Measurements from ENCODE around the gene TNS3. TPM values are rescaled to one million over a fixed set of nuclear protein-coding genes. Genes with fewer than 3 reads are reported as not detected.

TNS3 gene
- total and polyA plus RNA-seq, 4 donors, result 58.6 to 117 (median 74.7) TPM

DNA sequence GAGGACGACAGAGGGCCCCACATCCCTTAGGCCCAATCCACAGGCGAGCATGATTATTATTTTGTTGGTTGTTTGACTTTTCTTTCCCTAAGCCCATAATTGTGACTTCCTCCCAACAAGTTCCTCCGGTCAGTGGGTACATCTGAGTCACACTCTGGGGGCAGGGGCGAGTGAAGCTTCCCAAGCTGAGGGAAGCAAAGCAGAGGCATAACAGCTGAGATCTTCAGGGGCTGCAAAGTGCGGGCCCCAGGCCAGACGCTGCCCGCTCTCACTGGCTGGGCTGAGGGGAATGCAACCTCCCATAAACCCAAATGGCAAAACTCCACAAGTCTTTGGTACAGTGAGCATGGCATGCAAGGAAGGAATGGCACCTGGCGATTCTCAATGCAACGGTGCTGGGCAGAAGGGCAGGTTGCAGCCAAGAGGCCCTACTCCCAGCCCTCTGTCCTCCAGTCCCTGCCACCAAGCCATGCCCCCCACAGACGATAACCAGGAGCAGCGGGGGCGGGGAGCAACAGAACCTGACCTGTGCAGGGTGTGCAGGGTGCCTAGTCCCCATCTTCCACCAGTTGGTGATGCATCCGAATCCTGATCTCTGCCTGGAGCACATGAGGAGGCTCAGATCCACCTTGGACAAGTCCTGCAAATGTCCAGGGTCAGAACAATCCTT lies 25.3 kb downstream of the TNS3 start:
- WGBS (ENCODE audit: insufficient coverage), result 90% methylated on average over 10 of the region's 13 CpGs
- no peak overlapping the region for H3K27ac ChIP-seq (ENCODE audit: low read depth, low read length)
- no peak for DNase-seq (ENCODE audit: low read depth in 4 of 6, low spot score in 6 of 6)

DNA sequence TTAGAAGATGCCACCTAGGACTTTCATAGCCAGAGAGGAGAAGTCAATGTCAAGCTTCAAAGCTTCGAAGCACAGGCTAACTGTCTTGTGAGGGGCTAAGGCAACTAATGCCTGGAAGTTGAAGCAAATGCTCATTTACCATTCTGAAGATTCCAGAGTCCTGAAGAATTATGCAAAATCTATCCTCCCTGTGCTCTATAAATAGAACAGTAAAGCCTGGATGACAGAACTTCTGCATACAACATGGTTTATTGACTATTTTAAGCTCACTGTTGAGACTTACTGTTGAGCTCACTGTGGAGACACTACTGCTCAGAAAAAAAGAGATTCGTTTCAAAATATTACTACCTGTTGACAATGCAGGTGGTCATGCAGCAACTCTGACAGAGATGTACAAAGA lies 28.6 kb downstream of the TNS3 start:
- Histone ChIP-seq H3K9me3 (ENCODE audit: control insufficient read depth, insufficient read depth, low read length) (no peaks in the 10 kb centered on the region), H3K27me3 (ENCODE audit: control insufficient read depth, insufficient read depth, low read length) (no peaks in the 10 kb centered on the region), H3K4me3 (ENCODE audit: low read depth, low read length) (no peak overlapping the region), H3K27ac (ENCODE audit: low read depth, low read length) (no peak overlapping the region), H3K36me3 (ENCODE audit: control insufficient read depth, insufficient read depth, low read length) (peaks cover 6% of the 10 kb centered on the region), H3K4me1 (ENCODE audit: control insufficient read depth, insufficient read depth, low read length) (peaks cover 25% of the 10 kb centered on the region)
- no CpG with 5 or more reads among the region's 2 CpGs for WGBS (ENCODE audit: insufficient coverage)
- DNase-seq (ENCODE audit: low read depth in 4 of 6, low spot score in 6 of 6), result no peak

More for the DNA sequence above, 25.3 kb downstream of the TNS3 start:
- Histone ChIP-seq H3K4me1 (ENCODE audit: control insufficient read depth, insufficient read depth, low read length) (peaks cover 20% of the 10 kb centered on the region), H3K4me3 (ENCODE audit: low read depth, low read length) (no peak overlapping the region), H3K27me3 (ENCODE audit: control insufficient read depth, insufficient read depth, low read length) (no peaks in the 10 kb centered on the region), H3K9me3 (ENCODE audit: control insufficient read depth, insufficient read depth, low read length) (no peaks in the 10 kb centered on the region), H3K36me3 (ENCODE audit: control insufficient read depth, insufficient read depth, low read length) (peaks cover 9% of the 10 kb centered on the region)

DNA sequence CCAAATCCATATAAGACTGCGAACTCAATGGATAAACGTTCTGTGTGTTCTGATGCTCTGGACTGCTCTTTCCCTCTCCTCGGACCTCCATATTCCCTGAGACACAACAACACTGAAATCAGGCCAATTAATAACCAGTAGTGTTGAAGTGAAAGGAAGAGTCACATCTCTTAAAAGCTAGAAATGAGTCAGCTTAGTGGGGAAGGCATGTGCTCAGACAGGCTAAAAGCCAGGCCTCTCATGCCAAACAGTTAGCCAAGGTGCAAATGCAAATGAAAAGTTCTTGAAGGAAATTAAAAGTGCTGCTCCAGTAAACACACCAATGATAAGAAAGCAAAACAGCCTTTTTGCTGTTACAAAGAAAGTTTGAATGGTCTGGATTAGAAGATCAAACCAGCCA lies 29.3 kb downstream of the TNS3 start:
- Histone ChIP-seq H3K9me3 (ENCODE audit: control insufficient read depth, insufficient read depth, low read length) (no peaks in the 10 kb centered on the region), H3K4me3 (ENCODE audit: low read depth, low read length) (no peak overlapping the region), H3K27me3 (ENCODE audit: control insufficient read depth, insufficient read depth, low read length) (no peaks in the 10 kb centered on the region), H3K4me1 (ENCODE audit: control insufficient read depth, insufficient read depth, low read length) (peaks cover 18% of the 10 kb centered on the region), H3K27ac (ENCODE audit: low read depth, low read length) (no peak overlapping the region), H3K36me3 (ENCODE audit: control insufficient read depth, insufficient read depth, low read length) (peaks cover 7% of the 10 kb centered on the region)
- no peak for DNase-seq (ENCODE audit: low read depth in 4 of 6, low spot score in 6 of 6)
- no CpG with 5 or more reads among the region's 3 CpGs for WGBS (ENCODE audit: insufficient coverage)

DNA sequence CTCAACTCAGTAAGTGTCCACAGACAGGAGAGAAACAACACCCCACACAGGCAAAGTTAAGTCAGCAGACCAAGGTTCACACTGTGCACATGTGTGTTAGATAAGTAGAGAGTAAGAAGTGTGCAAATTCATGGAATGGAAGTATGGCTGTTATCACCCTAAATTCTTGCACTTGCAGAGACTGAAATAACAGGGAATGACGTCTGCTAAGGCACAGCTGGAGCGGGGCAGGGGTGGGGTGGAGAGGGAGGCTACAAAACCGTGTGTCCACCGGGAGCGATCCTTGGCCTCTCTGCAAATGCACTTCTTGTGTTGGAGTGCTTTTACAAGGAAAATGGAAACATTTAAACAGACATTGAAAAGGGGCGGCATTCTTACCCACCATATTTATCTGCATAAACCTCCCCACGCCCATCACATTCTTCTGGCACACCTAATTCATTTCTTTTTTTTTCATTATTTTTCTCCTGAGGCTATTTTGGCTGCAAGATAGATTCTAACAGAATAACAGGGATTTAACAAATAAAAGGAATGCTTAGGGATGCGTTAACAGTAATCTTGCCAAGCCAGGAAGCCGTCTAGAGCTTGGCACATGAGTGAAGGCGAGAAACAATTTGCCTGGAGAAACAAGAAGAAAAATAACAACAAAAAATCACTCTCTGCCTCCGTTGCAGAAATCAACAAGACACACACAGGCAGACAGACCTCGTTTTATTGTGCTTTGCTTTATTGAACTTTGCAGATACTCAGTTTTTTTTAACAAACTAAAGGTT lies 30.1 kb downstream of the TNS3 start:
- peak in 2 of 6 donors; percentile 55 to 59 for DNase-seq (ENCODE audit: low read depth in 4 of 6, low spot score in 6 of 6)
- WGBS (ENCODE audit: insufficient coverage), result 38% methylated on average over 5 of the region's 12 CpGs
- Histone ChIP-seq H3K4me3 (ENCODE audit: low read depth, low read length) (no peak overlapping the region), H3K9me3 (ENCODE audit: control insufficient read depth, insufficient read depth, low read length) (no peaks in the 10 kb centered on the region), H3K4me1 (ENCODE audit: control insufficient read depth, insufficient read depth, low read length) (peaks cover 18% of the 10 kb centered on the region), H3K27ac (ENCODE audit: low read depth, low read length) (no peak overlapping the region), H3K27me3 (ENCODE audit: control insufficient read depth, insufficient read depth, low read length) (no peaks in the 10 kb centered on the region), H3K36me3 (ENCODE audit: control insufficient read depth, insufficient read depth, low read length) (peaks cover 10% of the 10 kb centered on the region)

DNA sequence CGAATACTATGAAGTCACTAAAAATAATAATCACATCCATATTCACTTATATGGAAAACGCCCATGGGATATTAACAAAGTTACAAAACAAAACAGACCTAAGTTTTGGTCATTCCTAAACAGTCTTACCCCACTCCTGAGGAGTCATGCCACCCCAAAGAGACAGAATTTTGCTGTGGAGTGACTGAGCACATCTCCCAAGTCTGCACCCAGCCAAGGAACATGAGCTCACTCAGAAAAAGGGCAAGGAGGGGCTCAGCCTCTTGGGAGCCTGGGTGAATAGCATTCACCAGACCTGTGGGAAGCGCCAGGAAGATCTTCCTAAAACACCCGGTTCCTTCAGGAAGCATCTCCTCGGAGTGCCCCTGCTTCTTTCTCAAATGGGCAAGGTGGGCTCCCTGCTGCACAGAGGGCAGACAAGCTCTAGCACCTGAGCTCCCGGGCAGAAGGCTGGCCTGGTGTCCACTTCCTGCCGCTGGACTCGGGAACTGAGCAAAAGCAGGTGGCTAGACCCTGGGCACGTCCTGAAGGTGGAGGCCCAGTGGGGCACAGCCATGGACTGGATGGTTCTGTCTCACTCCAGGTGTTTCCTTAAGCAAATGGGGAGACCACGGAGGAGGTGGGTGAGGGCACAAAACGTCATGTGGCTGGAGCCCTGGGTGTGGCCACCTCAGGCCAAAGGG lies 31.0 kb downstream of the TNS3 start:
- peaks cover 13% of the 10 kb centered on the region for H3K4me1 ChIP-seq (ENCODE audit: control insufficient read depth, insufficient read depth, low read length)
- H3K27ac ChIP-seq (ENCODE audit: low read depth, low read length), result no peak overlapping the region
- WGBS (ENCODE audit: insufficient coverage), result 92% methylated on average over 9 of the region's 11 CpGs
- no peak for DNase-seq (ENCODE audit: low read depth in 4 of 6, low spot score in 6 of 6)
- H3K9me3 ChIP-seq (ENCODE audit: control insufficient read depth, insufficient read depth, low read length), result no peaks in the 10 kb centered on the region
- peaks cover 7% of the 10 kb centered on the region for H3K36me3 ChIP-seq (ENCODE audit: control insufficient read depth, insufficient read depth, low read length)
- no peaks in the 10 kb centered on the region for H3K27me3 ChIP-seq (ENCODE audit: control insufficient read depth, insufficient read depth, low read length)
- H3K4me3 ChIP-seq (ENCODE audit: low read depth, low read length), result no peak overlapping the region

DNA sequence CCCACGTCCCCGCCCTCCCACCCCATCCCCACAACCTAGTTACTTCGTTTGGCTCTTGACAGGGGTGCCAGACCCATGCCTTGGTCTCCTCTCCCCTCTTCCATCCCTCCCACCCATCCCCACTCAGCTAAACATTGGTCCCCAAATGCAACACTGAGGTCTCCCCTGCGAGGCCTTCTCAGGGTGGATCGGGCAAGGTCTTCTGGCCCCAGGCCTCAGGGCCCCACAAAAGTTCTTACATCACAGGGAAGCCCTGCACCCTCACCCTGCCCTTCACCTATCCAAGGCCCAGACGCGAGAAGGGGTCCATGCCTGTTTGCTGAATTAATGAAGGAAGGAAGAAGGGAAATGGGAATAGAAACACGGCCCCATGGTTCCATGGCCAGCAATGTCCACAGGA lies 32.0 kb downstream of the TNS3 start:
- H3K27ac ChIP-seq (ENCODE audit: low read depth, low read length), result no peak overlapping the region
- DNase-seq (ENCODE audit: low read depth in 4 of 6, low spot score in 6 of 6), result no peak
- H3K36me3 ChIP-seq (ENCODE audit: control insufficient read depth, insufficient read depth, low read length), result peaks cover 8% of the 10 kb centered on the region
- WGBS (ENCODE audit: insufficient coverage), result 97% methylated on average over 6 of the region's 8 CpGs
- H3K4me1 ChIP-seq (ENCODE audit: control insufficient read depth, insufficient read depth, low read length), result peaks cover 13% of the 10 kb centered on the region
- no peak overlapping the region for H3K4me3 ChIP-seq (ENCODE audit: low read depth, low read length)
- H3K27me3 ChIP-seq (ENCODE audit: control insufficient read depth, insufficient read depth, low read length), result no peaks in the 10 kb centered on the region
- H3K9me3 ChIP-seq (ENCODE audit: control insufficient read depth, insufficient read depth, low read length), result no peaks in the 10 kb centered on the region

DNA sequence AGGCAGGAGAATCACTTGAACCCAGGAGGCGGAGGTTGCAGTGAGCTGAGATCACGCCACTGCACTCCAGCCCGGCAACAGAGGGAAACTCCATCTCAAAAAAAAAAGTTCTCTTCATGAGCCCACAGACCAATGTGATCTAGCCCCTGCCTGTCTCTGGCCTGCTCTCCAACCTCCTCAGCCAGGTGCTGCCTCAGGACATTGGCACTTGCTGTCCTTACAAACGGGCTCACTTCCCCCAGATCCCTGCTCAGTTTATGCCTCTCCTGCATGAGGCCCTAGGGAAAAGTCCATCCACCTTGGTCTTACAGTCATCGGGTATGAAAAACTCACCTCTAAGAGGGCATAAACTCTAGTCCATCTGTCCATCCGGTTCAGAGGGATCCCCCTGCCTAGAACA lies 32.5 kb downstream of the TNS3 start:
- 92% methylated on average over 4 of the region's 6 CpGs for WGBS (ENCODE audit: insufficient coverage)

DNA sequence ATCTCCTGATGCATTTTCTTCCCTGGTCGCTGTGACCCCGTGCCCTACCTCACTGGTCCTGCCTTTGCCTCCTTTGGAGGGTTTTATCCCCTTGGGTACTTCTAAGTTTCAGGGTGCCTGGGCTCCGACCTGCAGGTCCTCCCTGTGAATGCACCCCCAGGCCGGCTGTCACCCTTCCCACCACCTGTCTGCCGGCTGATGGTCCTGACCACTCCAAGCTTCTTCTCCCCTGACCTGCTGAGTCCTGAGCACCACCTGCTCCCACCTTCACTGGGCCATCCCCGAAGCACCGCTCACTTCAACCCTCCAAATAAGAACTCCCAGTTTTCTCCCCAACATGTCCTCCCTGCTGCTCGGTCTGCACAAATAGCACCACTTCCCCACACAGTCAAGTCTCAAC lies 33.4 kb downstream of the TNS3 start:
- 95% methylated on average over 8 of the region's 8 CpGs for WGBS (ENCODE audit: insufficient coverage)
- Histone ChIP-seq H3K36me3 (ENCODE audit: control insufficient read depth, insufficient read depth, low read length) (peaks cover 8% of the 10 kb centered on the region), H3K27me3 (ENCODE audit: control insufficient read depth, insufficient read depth, low read length) (no peaks in the 10 kb centered on the region), H3K9me3 (ENCODE audit: control insufficient read depth, insufficient read depth, low read length) (no peaks in the 10 kb centered on the region), H3K27ac (ENCODE audit: low read depth, low read length) (no peak overlapping the region), H3K4me1 (ENCODE audit: control insufficient read depth, insufficient read depth, low read length) (peaks cover 23% of the 10 kb centered on the region), H3K4me3 (ENCODE audit: low read depth, low read length) (no peak overlapping the region)
- DNase-seq (ENCODE audit: low read depth in 4 of 6, low spot score in 6 of 6), result no peak

More for the DNA sequence above, 32.5 kb downstream of the TNS3 start:
- H3K4me3 ChIP-seq (ENCODE audit: low read depth, low read length), result no peak overlapping the region
- H3K9me3 ChIP-seq (ENCODE audit: control insufficient read depth, insufficient read depth, low read length), result no peaks in the 10 kb centered on the region
- peaks cover 8% of the 10 kb centered on the region for H3K36me3 ChIP-seq (ENCODE audit: control insufficient read depth, insufficient read depth, low read length)
- H3K4me1 ChIP-seq (ENCODE audit: control insufficient read depth, insufficient read depth, low read length), result peaks cover 15% of the 10 kb centered on the region
- H3K27ac ChIP-seq (ENCODE audit: low read depth, low read length), result no peak overlapping the region
- no peak for DNase-seq (ENCODE audit: low read depth in 4 of 6, low spot score in 6 of 6)
- H3K27me3 ChIP-seq (ENCODE audit: control insufficient read depth, insufficient read depth, low read length), result no peaks in the 10 kb centered on the region

DNA sequence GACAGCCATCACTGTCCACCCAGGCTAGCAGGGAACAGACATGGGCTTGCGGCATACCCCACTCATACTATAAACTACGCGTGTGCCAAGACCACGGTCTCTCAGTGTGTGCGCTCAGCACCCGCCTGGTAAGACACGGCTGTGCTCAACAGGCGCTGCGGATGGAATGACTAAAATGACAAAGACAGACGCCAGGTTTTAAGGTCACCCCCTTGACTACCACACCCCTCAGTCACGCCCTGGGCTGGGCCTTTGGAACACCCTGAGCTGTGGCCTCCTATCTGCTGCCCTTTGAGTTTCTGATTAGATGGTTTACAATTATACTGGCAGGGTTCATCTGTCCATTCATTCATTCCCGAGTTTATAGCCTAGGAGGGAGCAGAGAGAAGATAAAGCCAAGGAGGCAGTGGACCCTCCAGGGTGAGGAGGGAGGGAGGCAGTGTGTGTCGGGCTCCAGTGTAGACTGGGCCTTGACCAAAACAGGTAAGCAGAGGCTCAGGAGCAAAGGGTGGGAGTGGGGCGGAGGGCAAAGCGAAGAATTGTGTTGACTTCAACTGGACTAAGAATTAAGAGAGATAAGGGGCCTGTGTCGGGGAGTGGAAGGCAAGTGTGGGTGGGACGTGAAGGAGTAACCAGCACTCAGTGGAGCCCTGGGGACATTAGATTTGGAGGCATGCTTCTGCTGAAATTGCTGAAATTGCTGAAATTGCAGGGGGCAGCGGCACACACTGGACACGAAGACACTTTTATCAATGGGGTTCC lies 35.0 kb downstream of the TNS3 start:
- 91% methylated on average over 17 of the region's 19 CpGs for WGBS (ENCODE audit: insufficient coverage)
- H3K36me3 ChIP-seq (ENCODE audit: control insufficient read depth, insufficient read depth, low read length), result peaks cover 8% of the 10 kb centered on the region

More for the DNA sequence above, 35.0 kb downstream of the TNS3 start:
- no peaks in the 10 kb centered on the region for H3K27me3 ChIP-seq (ENCODE audit: control insufficient read depth, insufficient read depth, low read length)
- peaks cover 27% of the 10 kb centered on the region for H3K4me1 ChIP-seq (ENCODE audit: control insufficient read depth, insufficient read depth, low read length)
- no peaks in the 10 kb centered on the region for H3K9me3 ChIP-seq (ENCODE audit: control insufficient read depth, insufficient read depth, low read length)
- H3K27ac ChIP-seq (ENCODE audit: low read depth, low read length), result no peak overlapping the region
- DNase-seq (ENCODE audit: low read depth in 4 of 6, low spot score in 6 of 6), result no peak
- no peak overlapping the region for H3K4me3 ChIP-seq (ENCODE audit: low read depth, low read length)
